HG03196 (cell line): Measurements from ENCODE around the gene TAF4B.
"Not testable (repeated sequence)": the region's sequence is repeated elsewhere in the genome, so short reads cannot be mapped to it uniquely, and the experiment has no call there.

Experiments
- ATAC-seq: cut with Tn5 transposase; IDR thresholded peaks from one replicate; pipeline ENCODE4 v1.9.1; 2021; ENCODE audit not compliant: unreplicated experiment

TAF4B gene

GRCh38 chr18:26301681-26302080 is 75.4 kb downstream of the TAF4B start:
- no peak for ATAC-seq

GRCh38 chr18:26303222-26303621 is 77.0 kb downstream of the TAF4B start:
- not testable (repeated sequence) for ATAC-seq

GRCh38 chr18:26304511-26304910 is 78.3 kb downstream of the TAF4B start:
- no peak for ATAC-seq

- peak; percentile 63 for ATAC-seq
These were observed 81.0 kb downstream of the TAF4B start for GRCh38 chr18:26307161-26307773.

DNA sequence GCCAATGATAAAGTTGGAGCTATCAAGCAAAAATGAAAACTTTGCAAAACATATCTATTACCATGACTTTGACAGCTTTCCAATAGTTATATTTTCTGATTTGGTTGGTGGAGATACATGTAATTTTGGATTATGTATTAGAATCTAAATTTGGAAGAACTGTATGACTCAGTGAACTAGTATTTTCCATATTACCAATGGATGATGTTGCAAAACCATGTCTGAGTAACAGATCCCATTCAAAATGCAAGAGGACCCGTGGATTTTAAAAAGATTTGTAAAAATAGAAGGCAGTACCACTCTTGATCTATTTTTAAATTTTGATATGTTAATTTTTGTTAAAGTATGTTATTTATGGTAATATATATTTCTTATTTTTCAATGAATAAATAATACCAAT is 83.0 kb downstream of the TAF4B start:
- no peak for ATAC-seq

DNA sequence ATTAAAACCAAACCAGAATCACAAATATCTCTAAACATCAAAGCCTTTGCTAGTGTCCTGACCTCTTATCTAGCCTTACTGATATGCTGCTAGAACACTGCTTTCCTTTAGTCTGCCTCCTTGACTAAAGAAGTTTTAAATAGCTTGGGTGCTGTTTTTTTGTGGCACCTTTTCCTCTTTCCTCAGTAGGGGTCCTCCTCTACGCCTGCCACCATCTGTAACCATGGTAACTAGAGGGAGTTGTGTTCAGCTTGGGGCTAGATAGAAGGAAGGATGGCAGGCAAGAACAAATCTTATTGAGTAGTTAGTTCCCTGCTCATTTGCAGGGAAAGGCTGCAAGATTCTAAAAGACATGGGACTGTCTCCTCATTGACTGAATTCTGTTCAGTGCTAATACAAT is 86.0 kb downstream of the TAF4B start:
- no peak for ATAC-seq

GRCh38 chr18:26317398-26317797 is 91.2 kb downstream of the TAF4B start:
- ATAC-seq, result no peak

DNA sequence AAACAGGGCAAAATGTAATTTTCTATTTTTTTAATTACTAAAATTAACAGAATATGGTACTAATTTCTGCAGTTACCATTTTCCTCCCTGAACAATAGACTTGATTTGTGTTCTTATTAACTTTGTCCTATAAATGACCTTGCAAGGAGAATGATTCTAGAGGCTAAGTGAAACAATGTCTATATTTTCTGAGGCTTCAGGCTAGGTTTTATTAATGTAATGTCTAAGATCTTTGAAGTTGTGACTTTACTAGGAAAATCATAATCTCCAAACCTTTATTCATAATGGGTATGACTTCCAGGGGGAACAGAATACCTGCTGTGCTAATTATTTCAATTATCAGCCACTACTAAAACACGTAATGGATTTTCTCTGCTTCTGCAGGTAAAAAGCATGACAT is 94.4 kb downstream of the TAF4B start:
- ATAC-seq, result no peak

DNA sequence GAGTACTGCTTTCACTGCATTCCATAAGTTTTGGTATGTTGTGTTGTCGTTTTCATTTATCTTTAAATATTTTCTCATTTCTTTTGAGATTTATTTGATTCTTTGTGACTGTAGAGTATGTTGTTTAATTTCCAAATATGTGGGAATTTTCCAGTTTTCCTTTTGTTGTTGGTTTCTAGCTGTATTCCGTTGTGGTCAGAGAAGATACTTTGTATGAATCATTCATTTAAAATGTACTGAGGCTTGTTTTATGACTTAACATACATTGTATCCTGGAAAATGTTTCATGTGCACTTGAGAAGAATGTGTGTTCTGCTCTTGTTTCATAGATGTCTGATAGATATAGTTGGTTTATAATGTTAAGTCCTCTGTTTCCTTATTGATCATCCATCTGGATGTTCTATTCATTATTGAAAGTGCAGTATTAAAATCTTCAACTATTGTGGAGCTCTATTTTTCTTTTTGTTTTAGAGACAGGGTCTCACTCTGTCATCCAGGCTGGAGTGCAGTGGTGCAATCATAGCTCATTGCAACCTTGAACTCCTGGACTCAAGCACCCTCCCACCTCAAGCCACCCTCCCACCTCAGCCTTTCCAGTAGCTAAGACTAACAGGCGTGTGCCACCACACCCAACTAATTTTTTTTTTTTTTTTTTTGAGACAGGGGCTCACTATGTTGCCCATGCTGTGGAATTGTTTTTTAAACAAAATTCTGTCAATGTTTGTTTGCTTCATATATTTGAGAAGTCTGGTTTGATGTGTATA is 96.8 kb downstream of the TAF4B start:
- no peak for ATAC-seq

DNA sequence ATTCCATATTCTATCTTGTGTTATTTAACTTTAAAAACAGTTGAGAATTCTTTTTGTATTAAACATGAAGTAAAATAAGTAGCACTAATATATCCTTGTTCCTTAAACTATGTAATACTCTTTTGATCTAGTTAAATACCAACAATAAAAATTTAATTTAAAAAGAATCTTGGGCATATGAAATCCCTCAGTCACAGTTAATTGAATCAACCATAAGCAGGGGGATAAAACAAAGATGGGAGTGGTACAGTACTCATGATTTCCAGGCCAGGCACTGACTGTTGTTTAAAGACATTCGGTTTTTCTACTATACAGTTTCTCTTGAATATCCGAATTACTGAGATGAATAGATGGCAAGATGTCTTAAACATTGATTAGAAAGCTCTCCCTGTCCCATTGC is 99.5 kb downstream of the TAF4B start:
- no peak for ATAC-seq

GRCh38 chr18:26327062-26327461 is 100.8 kb downstream of the TAF4B start:
- no peak for ATAC-seq

DNA sequence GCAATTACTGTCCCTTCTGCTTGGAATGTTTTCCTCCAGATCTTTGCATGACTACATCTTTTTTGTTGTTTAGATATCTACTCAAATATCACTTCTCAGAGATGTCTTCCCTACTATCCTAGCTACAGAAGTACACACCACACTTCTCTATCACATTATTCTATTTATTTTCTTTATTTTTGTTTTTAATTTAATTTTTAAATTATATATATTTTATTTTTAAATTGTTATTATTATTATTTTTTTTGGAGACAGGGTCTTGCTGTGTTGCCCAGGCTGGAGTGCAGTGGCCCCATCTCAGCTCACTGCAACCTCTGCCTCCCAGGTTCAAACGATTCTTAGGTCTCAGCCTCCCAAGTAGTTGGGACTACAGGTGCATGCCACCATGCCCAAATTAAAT is 106.7 kb downstream of the TAF4B start:
- ATAC-seq, result no peak

- no peak for ATAC-seq
These were observed 108.9 kb downstream of the TAF4B start for GRCh38 chr18:26335156-26335555.

DNA sequence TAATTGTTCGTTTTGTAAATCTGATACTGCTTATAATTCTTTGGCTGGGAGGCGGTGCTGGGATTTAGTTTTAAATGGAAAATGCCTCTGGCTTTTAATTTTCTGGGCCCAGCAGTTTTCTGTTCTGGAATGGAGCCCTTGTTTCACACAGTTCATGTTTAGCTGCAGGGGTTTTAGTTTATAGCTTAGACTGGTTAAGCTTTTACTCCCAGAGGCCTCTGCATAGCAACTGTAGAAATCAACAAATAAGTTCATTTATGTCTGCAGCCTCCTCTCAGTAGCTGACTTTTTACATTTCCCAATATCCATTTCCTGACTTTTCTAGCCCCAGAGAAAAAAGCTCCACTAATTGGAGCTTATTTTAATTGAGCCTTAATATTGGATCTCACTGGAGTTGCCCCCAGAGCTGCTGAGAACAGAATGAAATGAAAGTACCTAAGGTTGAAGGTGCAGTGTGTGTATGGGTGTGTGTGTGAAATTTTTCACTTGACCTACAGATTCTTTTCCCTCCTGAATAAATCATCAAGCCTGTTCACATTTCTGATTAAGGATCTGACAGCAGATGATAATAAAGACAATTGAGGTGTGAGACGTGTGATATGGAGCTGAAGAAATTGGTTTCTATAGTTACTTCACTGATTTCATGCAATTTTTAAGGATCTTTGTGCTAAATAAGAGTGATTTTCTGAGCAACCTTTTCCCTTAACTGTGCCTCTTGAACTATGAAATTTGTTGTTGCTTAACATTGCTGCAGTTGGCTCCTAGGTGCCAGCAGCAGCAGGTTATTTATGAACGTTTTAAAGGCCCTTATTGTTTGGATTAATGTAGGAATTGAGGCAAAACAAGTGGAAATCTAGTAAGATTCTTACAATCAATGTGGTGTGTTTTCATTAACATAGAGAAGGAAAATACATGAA is 109.6 kb downstream of the TAF4B start:
- no peak for ATAC-seq

DNA sequence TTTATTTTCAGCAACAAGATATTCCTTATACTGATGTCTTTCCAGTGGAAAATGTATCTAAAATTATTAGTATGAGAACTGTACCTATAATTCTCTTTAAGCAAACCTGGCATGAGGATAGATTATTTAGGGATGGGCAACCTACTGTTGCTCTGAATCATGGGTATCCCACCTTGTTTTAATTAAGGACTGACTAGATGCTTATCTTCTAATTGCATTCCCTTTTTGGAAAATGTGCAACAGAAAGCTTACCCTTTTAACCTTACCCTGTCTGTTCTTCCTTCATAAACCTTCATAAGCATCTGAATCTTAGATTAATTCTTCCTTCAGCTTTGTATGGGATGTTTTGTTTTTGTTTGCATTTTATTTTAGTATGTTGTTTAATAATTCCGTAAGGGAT is 110.3 kb downstream of the TAF4B start:
- ATAC-seq, result no peak

DNA sequence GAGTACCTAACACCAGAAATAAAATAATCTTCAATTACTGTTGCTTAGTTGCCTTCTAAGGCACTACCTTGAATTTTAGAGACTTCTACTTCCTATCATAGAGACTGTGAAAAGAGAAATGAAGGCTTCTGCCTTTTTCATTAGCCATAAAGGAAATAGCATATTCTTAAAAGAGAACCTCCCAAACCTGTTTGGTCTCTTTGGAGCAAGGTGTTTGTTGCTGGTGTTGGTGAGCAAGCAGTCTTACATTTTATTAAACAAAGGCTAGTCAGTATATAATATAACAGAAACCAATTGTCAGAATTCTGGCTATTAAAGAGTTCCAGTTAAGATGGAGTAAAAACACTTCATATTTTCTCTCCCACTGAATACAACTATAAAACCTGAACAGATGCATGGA is 116.4 kb downstream of the TAF4B start:
- ATAC-seq, result no peak

DNA sequence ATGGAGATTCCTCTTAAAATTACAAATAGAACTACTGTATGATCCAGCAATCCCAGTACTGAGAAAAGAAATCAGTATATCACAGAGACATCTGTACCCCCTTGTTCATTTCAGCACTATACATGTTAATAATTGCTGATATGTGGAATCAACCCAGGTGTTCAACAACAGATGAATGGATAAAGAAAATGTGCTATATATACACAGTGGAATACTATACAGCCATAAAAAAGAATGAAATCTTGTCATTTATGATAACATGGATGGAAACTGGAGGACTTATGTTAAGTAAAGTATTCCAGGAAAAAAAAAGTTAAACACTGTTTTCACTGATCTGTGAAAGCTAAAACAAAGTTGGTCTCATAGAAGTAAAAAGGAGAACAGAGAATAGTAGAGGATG is 124.7 kb downstream of the TAF4B start:
- ATAC-seq, result no peak

DNA sequence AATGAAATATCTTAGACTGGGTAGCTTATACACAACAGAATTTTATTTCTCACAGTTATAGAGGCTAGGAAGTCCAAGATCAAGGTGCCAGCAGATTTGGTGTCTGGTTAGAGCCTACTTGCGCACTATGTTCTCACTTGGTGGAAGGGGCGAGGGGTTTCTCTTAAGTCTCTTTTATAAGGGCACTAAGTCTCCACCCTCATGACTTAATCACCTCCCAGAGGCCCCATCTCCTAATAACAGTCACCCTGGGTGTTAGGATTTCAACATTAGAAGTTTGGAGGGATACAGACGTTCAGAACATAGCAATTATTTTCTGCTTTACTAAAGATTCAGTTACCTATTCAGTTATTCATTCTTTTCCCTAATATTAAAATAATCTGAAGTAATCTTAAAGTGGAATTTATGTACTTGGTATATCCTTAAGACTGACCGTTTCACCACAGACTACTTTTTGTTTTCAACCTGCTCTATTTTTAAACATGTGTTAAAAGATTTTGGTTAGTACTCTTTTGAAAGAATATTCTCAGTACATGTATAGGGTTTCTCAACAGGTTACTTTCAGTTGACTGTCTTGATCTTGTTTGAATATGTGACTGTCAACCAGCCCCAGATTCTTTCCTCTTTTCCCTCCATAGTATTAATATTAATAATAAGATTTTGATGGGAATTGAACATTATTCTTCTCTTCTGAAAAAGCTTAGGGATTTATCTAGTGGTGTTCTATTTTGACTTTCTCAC is 130.0 kb downstream of the TAF4B start:
- no peak for ATAC-seq

GRCh38 chr18:26357960-26358359 is 131.7 kb downstream of the TAF4B start:
- ATAC-seq, result no peak

GRCh38 chr18:26362021-26362420 is 135.8 kb downstream of the TAF4B start:
- ATAC-seq, result no peak

- ATAC-seq, result no peak
These were observed 141.2 kb downstream of the TAF4B start for GRCh38 chr18:26367425-26367824.
